ENCODE measurements around the gene CSTF3. TPM values are rescaled to one million over a fixed set of nuclear protein-coding genes. Genes with fewer than 3 reads are reported as not detected.
"Not testable (repeated sequence)": the region's sequence is repeated elsewhere in the genome, so short reads cannot be mapped to it uniquely, and the experiment has no call there.

Gene CSTF3
- total RNA-seq, 3 donors from 2014 or later, result 27.3 to 29.6 (median 28.0) TPM

DNA sequence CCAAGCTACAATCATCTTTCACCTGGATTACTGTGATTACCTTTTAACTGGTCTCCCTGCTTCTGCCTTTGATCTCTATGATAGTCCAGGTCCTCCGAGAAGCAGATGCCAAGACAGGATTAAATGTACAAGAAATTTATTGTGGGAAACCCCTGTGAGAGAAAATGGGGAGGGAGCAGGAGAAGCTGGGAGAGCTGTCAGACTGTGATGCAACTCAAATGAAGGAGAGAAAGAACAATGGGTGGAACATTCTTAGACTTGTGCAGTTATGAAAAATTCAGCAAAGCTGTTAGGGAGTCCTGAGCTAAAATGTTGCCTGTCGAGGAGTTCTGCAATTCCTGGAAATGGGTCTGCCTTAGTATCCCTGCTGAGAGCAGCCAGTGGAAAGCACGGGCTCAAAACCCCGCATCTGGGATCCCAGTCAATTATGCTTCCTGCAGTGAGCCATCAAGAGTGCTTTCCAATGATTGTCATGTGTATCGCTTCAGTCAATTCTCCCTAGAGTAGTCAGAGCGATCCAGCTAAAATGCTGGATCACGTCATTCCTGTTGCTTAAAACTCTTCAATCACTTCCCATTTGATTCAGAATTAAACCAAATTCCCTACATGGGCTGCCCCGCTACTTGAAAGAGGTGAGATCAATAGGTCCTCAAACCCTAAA lies 16.5 kb upstream of the CSTF3 start:
- Mint-ChIP-seq H3K9me3 (no peaks in the 10 kb centered on the region), H3K4me3 (no peak overlapping the region), H3K4me1 (ENCODE audit: low read depth) (peaks cover 10% of the 10 kb centered on the region), H3K27me3 (ENCODE audit: low read depth) (no peaks in the 10 kb centered on the region), H3K36me3 (ENCODE audit: insufficient read depth) (no peaks in the 10 kb centered on the region)
- no peak for DNase-seq
- no peak for ATAC-seq

DNA sequence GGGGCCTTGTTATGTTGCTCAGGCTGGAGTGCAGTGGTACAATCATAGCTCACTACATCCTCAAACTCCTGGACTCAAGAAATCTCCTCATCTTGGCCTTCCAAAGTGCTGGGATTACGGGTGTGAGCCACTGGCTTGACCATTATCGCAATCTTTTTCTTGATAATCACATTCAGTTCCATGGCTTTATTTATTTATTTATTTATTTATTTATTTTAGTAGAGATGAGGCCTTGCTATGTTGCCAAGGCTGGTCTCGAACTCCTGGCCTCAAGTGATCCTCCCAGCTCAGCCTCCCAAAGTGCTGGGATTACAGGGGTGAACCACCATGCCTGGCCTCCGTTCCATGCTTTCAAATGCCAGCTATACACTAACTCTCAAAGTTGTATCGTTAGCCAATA lies 15.5 kb upstream of the CSTF3 start:
- not testable (repeated sequence) for DNase-seq; H3K27me3 Mint-ChIP-seq (ENCODE audit: low read depth); H3K36me3 Mint-ChIP-seq (ENCODE audit: insufficient read depth); H3K9me3 Mint-ChIP-seq; H3K4me3 Mint-ChIP-seq; ATAC-seq
- H3K4me1 Mint-ChIP-seq (ENCODE audit: low read depth), result peaks cover 10% of the 10 kb centered on the region

DNA sequence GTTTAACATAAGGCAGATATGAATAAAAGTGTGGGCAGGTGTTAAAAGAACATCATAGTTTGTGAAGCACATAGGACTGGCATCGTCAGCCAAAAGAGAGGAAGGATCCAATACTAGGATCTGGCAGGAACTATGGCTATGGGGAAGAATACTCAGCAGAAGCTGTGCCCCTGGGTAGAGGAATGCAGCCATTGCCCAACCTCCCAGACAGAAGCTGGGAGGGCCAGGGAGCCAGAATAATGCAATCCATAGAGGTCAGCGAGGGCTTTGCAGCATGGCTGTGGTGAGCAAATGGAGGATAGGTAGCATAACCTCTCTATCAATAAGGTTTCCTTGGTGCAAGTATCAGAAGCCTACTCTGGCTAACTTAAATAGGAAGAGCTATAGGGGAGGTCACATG lies 11.7 kb upstream of the CSTF3 start:
- no peak overlapping the region for H3K4me3 Mint-ChIP-seq
- ATAC-seq, result no peak

DNA sequence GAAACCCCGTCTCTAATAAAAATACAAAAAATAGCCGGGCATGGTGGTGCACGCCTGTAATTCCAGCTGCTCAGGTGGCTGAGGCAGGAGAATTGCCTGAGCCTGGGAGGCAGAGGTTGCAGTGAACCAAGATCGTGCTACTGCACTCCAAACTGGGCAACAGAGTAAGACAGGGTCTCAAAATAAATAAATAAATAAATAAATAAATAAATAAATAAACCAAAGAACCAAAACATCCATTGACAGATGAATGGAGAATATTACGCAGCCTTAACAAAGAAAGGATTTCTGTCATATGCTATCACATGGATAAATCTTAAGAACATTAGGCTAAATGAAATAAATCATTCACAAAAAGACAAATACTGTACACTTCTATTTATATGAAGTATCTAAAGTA lies 11.1 kb upstream of the CSTF3 start:
- ATAC-seq (no peak), DNase-seq (no peak)
- Mint-ChIP-seq H3K9me3 (no peaks in the 10 kb centered on the region), H3K27me3 (ENCODE audit: low read depth) (no peaks in the 10 kb centered on the region), H3K4me3 (no peak overlapping the region), H3K4me1 (ENCODE audit: low read depth) (no peaks in the 10 kb centered on the region), H3K36me3 (ENCODE audit: insufficient read depth) (no peaks in the 10 kb centered on the region)

More for the DNA sequence above, 11.7 kb upstream of the CSTF3 start:
- Mint-ChIP-seq H3K4me1 (ENCODE audit: low read depth) (no peaks in the 10 kb centered on the region), H3K36me3 (ENCODE audit: insufficient read depth) (no peaks in the 10 kb centered on the region), H3K9me3 (no peaks in the 10 kb centered on the region), H3K27me3 (ENCODE audit: low read depth) (no peaks in the 10 kb centered on the region)
- DNase-seq, result no peak

DNA sequence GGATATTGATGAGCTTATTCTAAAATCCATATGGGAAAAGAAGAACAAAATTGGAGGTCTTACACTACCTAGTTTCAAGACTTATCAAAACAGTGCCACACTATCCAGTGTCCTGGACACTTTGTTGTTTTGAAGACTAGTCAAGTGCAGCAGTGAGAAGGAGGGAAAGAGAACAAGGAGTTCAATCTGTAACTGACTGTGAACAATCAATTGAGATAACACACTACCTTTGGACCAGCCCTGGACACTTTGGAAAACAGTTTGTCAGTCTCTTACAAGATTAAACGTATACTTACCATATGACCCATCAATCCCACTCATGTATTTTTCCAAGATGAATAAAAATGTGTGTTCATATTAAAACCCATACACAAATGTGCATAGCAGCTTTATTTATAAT lies 10.0 kb upstream of the CSTF3 start:
- Mint-ChIP-seq H3K36me3 (ENCODE audit: insufficient read depth) (no peaks in the 10 kb centered on the region), H3K4me3 (no peak overlapping the region), H3K27me3 (ENCODE audit: low read depth) (no peaks in the 10 kb centered on the region), H3K4me1 (ENCODE audit: low read depth) (no peaks in the 10 kb centered on the region), H3K9me3 (no peaks in the 10 kb centered on the region)
- DNase-seq, result no peak
- ATAC-seq, result no peak

DNA sequence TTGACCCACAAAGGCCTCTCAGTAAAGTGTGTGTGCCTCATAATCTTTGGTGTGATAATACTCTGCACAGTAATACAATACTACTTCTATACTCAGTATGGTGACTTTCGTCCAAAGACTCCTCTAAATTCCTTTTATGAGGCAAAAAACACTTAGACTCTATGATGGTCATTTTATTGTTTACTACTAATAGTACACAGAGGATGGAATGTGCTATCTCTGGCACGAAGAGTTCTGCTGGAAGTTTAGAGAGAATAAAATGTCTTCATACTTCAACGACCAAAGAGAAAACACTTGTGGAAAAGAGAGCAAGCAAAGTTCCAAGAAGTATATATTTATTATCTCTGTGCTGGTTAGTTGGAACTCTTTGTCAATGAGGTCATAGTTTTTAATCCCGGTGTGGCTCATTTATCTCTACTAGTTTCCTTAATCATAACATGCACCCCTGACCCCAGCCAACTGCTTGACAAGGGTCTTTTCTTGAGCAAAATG lies 7.5 kb upstream of the CSTF3 start:
- Mint-ChIP-seq H3K36me3 (ENCODE audit: insufficient read depth) (no peaks in the 10 kb centered on the region), H3K4me1 (ENCODE audit: low read depth) (no peaks in the 10 kb centered on the region), H3K9me3 (no peaks in the 10 kb centered on the region), H3K27me3 (ENCODE audit: low read depth) (no peaks in the 10 kb centered on the region), H3K4me3 (no peak overlapping the region)
- ATAC-seq (no peak), DNase-seq (no peak)

DNA sequence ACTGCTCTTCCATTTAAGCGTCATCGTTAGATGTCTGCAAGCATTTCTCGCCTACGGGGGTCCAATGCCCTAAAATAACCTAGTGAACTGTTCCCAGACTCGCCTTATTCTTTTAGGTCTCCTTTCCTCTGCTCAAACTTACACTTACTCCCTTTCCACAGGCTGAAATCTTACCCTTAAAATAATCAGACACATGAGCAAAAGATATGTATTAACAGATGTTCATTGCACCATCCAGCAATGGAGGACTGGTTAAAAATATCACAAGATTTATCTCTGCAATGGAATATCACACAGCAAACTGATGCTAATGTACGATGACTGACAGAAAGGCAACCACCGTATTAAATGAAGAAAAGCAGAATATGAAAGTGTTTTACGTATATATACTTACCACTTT lies 1.6 kb upstream of the CSTF3 start:
- Mint-ChIP-seq H3K4me1 (ENCODE audit: low read depth) (peaks cover 30% of the 10 kb centered on the region), H3K27me3 (ENCODE audit: low read depth) (no peaks in the 10 kb centered on the region), H3K9me3 (no peaks in the 10 kb centered on the region), H3K36me3 (ENCODE audit: insufficient read depth) (peaks cover 13% of the 10 kb centered on the region), H3K4me3 (peak overlapping the region; percentile 4)
- no peak for DNase-seq
- no peak for ATAC-seq

DNA sequence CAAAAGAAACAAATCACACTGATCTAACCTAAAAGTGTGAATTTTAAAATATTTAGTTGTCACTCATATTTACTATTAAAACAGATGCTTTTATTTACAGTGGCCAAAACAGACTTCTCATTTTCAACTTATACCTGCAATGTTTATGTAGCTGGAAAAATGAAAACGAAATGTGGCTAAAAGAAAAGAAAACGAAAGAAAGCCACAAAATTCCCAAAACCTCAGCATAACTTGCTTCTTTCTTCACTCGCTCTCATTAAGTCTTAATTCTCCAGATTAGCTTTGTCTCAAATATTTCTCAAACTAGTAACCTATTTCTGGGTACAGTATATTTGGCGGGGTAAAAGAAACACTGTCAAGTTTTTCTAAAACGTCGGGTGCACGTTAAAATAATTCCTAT lies 693 bp downstream of the CSTF3 start:
- DNase-seq (no peak), ATAC-seq (no peak)
- Mint-ChIP-seq H3K36me3 (ENCODE audit: insufficient read depth) (peaks cover 19% of the 10 kb centered on the region), H3K4me1 (ENCODE audit: low read depth) (peaks cover 46% of the 10 kb centered on the region), H3K9me3 (no peaks in the 10 kb centered on the region), H3K27me3 (ENCODE audit: low read depth) (no peaks in the 10 kb centered on the region), H3K4me3 (peak overlapping the region; percentile 99)

DNA sequence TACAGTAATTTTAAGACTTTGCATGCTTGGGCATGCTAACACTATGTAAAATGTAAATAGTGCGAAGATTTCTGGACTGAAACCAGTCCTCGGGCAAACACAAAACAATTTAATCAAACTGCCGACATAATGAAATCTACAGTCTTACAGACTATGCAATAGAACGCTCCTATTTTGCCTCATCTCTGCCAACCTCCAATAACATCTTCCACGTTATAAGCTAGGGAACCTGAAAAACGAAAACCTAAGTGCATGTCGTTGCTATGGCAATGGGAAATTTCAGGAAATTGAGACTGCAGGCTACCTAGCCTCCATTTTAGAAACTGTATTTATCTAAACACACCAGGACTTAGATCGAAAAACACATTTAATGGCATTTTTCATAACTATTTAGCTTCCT lies 1.1 kb downstream of the CSTF3 start:
- Mint-ChIP-seq H3K4me1 (ENCODE audit: low read depth) (peaks cover 49% of the 10 kb centered on the region), H3K9me3 (no peaks in the 10 kb centered on the region), H3K27me3 (ENCODE audit: low read depth) (no peaks in the 10 kb centered on the region), H3K4me3 (peak overlapping the region; percentile 99), H3K36me3 (ENCODE audit: insufficient read depth) (peaks cover 21% of the 10 kb centered on the region)
- DNase-seq, result no peak
- ATAC-seq, result no peak

DNA sequence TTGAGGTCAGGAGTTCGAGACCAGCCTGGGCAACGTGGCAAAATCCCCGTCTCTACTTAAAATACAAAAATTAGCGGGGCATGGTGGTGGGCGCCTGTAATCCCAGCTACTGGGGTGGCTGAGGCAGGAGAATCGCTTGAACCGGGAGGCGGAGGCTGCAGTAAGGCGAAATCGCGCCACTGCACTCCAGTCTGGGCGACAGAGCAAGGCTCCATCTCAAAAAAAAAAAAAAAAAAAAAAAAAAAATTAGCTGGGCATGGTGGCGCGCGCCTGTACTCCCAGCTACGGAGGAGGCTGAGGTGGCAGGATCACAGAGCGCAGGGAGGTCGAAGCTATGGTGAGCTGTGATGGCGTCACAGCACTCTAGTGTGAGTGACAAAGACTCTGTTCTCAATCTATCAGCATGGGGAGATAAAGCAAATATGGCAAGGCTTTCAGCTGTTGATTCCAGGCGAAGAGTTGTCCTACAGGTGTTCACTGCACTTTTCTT lies 1.9 kb downstream of the CSTF3 start:
- Mint-ChIP-seq H3K4me3 (peak overlapping the region; percentile 99), H3K36me3 (ENCODE audit: insufficient read depth) (peaks cover 24% of the 10 kb centered on the region), H3K4me1 (ENCODE audit: low read depth) (peaks cover 53% of the 10 kb centered on the region)
- ATAC-seq; H3K9me3 Mint-ChIP-seq; DNase-seq; H3K27me3 Mint-ChIP-seq (ENCODE audit: low read depth): not testable (repeated sequence)

DNA sequence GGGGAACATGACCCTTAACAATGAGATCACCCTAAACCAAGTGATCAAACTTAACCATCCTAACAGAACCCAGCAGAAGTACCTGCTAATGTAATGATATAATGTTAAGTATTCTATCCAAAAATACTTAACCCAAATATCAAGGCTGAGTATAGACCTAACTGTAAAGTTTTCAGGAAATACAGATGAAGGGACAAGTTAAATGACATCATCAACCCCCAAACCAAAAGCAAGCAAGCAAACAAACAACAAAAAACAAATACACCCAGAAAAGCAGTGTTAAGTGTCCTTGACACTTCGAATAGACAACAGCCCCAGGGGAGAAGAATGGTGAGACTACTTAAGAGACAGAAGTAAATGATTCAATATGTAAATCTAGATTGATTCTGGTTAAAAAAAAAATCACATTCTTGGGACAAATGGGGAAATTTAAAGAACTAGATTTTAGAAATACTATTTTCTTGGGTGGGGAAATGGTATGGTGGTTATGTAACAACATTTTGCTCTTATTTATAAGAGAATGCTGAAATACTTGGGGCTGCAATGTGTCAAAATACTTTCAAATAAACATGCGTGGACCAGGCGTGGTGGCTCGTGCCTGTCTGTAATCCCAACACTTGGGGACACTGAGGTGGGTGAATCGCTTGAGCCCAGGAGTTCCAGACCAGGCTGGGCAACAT lies 2.5 kb downstream of the CSTF3 start:
- Mint-ChIP-seq H3K9me3 (no peaks in the 10 kb centered on the region), H3K4me1 (ENCODE audit: low read depth) (peaks cover 56% of the 10 kb centered on the region), H3K4me3 (peak overlapping the region; percentile 99), H3K27me3 (ENCODE audit: low read depth) (no peaks in the 10 kb centered on the region), H3K36me3 (ENCODE audit: insufficient read depth) (peaks cover 24% of the 10 kb centered on the region)
- DNase-seq, result no peak
- no peak for ATAC-seq

DNA sequence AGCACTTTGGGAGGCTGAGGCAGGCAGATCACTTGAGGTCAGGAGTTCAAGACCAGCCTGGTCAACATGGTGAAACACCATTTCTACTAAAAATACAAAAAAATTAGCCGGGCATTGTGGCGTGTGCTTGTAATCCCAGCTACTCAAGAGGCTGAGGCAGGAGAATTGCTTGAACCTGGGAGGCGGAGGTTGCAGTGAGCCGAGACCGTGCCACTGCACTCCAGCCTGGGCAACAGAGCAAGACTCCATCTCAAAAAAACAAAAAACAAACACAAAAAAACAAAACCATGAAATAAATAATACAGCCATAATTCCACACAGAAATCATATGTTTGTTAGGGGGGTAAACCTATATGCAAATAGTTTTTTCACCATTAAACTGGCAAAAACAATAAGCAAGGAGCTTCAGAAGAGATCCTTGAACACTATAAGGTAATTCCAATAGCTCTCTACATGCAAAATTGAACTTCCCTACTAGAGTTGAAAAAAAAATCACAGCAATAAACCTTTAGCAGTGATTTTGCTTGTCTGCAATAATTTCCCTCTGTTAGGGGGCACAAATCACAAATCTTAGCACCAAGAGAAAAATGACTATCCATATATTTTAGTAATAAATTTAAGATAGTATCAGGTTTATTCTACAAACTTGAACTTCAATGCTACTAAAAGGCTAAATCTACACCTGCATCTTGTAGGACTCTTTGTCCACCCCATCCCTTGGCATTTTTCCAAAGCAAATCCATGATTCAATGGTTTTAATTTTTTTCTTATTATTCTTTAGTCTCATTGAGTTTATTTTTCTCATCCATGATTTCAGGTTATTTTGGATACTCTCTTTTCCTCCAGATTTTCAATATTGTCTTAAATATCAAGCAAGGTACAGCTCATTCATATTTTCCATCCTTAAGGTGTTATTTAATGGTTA lies 3.9 kb downstream of the CSTF3 start:
- Mint-ChIP-seq H3K36me3 (ENCODE audit: insufficient read depth) (peaks cover 28% of the 10 kb centered on the region), H3K27me3 (ENCODE audit: low read depth) (no peaks in the 10 kb centered on the region), H3K4me3 (peak overlapping the region; percentile 99), H3K9me3 (no peaks in the 10 kb centered on the region), H3K4me1 (ENCODE audit: low read depth) (peaks cover 59% of the 10 kb centered on the region)
- ATAC-seq, result no peak
- no peak for DNase-seq

DNA sequence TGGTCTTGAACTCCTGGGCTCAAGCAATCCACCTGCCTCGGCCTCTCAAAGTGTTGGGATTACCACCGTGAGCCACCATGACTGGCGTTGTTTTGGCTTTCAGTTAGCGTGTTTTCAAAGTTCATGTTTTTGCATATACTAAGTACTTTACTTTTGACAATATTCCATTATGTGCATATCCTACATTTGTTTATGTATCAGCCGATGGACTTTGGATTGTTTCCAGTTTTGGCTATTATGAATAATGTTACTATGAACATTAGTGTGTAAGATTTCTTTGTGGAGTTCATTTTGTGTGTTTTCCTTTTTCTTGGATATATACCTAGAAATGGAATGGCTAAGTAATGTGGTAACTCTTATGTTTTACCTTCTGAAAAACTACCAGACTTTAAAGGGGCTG lies 9.9 kb downstream of the CSTF3 start:
- Mint-ChIP-seq H3K36me3 (ENCODE audit: insufficient read depth) (peaks cover 21% of the 10 kb centered on the region), H3K4me1 (ENCODE audit: low read depth) (peaks cover 36% of the 10 kb centered on the region), H3K4me3 (no peak overlapping the region), H3K27me3 (ENCODE audit: low read depth) (no peaks in the 10 kb centered on the region), H3K9me3 (no peaks in the 10 kb centered on the region)
- ATAC-seq, result no peak
- no peak for DNase-seq

DNA sequence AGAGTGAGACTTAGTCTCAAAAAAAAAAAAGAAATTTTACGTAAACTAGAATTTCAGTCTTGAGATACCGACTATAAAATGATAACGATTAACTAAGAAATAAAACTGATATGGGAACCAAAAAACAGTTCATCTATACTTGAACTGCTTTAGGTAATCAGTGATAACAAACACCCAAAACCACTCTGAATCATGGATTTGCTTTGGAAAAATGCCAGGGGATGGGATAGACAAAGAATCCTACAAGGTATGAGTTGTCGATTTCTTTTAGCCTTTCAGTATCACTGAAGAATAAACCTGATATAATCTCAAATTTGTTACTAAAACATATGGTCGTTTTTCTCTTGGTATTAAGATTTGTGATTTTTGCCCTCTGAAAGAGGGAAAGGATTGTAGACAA lies 13.7 kb downstream of the CSTF3 start:
- no peaks in the 10 kb centered on the region for H3K9me3 Mint-ChIP-seq
- no peaks in the 10 kb centered on the region for H3K27me3 Mint-ChIP-seq (ENCODE audit: low read depth)
- ATAC-seq, result no peak
- H3K36me3 Mint-ChIP-seq (ENCODE audit: insufficient read depth), result peaks cover 16% of the 10 kb centered on the region
- no peak overlapping the region for H3K4me3 Mint-ChIP-seq
- peaks cover 20% of the 10 kb centered on the region for H3K4me1 Mint-ChIP-seq (ENCODE audit: low read depth)
- DNase-seq, result no peak

All from activated T-cell treated with anti-CD3 and anti-CD28 coated beads, Interleukin-2, amount 50 U/mL, for 4 hours (primary cell).